ENCODE data around the gene CMTM2. TPM values are rescaled to one million over a fixed set of nuclear protein-coding genes. Genes with fewer than 3 reads are reported as not detected.

The CMTM2 gene
- total RNA-seq, 2 donors from 2014 or later, result not detected

DNA sequence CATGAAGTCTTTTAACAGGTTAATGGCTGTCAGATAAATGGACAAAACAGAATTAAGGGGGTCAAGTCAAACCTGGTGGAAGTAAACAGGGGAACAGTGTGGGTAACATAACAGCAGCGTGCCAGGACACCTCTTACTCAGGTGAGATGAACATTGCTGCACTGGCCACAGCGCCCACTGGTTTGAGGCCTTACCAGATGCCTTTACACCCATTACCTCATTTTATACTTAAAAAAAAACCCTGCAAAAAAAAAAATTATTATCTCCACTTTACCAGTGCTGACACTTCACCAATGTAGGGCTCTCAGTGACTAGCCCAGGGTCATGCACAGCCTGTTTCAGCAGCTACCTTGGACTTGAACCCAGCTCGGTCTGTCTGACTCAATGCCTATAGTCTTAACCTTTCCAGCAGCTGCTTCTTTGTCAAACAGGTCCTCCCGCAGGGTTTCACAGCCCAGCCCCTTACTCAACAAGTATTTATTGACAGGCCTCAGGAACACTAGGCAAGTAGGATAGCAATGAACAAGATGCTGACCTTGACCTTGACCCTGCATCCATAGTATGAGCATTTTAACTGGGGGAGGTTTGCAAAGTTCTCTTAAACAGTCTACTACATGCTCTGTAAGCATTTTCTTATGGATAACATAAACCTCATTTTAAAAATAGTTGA is 55.4 kb downstream of the CMTM2 start:
- Histone ChIP-seq H3K9me3 (no peaks in the 10 kb centered on the region), H3K4me3 (no peak overlapping the region), H3K27me3 (no peaks in the 10 kb centered on the region), H3K4me1 (peaks cover 4% of the 10 kb centered on the region), H3K36me3 (replicated peaks in 1 of 2; ENCODE audit: insufficient read depth in 1 of 2, low read depth in 2 of 2) (no peaks in the 10 kb centered on the region), H3K27ac (no peak overlapping the region)
- intact Hi-C loops (cut with DNase I), result no loop called here
- no peak for ATAC-seq
- WGBS, 2 donors, result 87 to 90% methylated on average over 4 of the region's 4 CpGs
- TF ChIP-seq, protein P1, sequence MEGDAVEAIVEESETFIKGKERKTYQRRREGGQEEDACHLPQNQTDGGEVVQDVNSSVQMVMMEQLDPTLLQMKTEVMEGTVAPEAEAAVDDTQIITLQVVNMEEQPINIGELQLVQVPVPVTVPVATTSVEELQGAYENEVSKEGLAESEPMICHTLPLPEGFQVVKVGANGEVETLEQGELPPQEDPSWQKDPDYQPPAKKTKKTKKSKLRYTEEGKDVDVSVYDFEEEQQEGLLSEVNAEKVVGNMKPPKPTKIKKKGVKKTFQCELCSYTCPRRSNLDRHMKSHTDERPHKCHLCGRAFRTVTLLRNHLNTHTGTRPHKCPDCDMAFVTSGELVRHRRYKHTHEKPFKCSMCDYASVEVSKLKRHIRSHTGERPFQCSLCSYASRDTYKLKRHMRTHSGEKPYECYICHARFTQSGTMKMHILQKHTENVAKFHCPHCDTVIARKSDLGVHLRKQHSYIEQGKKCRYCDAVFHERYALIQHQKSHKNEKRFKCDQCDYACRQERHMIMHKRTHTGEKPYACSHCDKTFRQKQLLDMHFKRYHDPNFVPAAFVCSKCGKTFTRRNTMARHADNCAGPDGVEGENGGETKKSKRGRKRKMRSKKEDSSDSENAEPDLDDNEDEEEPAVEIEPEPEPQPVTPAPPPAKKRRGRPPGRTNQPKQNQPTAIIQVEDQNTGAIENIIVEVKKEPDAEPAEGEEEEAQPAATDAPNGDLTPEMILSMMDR (IDR thresholded peaks at IDR 0.05), result no peak
- TF ChIP-seq POLR2A (IDR thresholded peaks at IDR 0.05), result no peak
- no peak for DNase-seq

DNA sequence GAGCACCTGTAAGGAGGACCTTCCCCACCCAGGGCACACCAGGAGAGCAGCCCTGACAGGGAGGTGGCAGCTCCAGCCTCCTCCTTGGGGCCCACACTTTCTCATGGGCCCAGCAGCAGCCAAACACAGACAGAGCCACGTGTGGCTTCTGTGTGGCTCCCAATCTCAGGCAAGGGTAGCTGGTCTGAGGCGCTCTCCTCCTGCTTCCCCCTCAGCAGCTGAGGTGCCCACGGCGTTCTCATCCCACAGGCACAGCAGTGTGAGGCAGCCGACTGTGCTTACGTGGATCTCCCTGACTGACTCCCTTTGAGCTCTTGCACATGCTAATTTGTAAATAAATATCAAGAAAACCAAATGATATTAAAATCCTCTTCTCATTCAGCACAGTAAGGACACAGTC is 56.1 kb downstream of the CMTM2 start:
- WGBS, 2 donors, result 88 to 93% methylated on average over 2 to 6 of the region's 6 CpGs
- ATAC-seq, result no peak

DNA sequence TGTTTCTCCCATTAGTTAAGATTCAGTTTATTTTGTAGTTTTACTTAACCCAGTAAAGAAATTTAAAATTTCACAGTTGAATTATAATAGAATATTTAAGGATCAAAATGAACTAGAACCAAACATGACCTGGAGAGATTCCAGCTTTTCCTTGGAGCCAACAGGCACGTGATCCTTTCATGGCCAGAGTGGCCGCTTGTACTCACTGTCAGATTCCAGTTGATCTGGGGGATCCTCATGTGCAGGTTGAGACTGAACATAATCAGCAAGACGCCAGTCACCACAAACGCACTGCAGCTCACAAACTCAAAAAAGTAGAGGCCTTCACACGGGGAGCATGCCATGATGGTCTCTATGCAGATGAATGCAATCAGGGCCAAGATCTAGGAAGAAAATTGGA is 56.9 kb downstream of the CMTM2 start:
- intact Hi-C loops (cut with DNase I), result no loop called here
- no peak for TF ChIP-seq POLR2A (IDR thresholded peaks at IDR 0.05)
- TF ChIP-seq, protein P1 (IDR thresholded peaks at IDR 0.05), result no peak
- peaks cover 4% of the 10 kb centered on the region for H3K4me1 ChIP-seq
- no peak overlapping the region for H3K4me3 ChIP-seq
- WGBS, 2 donors, result 50 to 65% methylated on average over 5 of the region's 5 CpGs
- H3K9me3 ChIP-seq, result no peaks in the 10 kb centered on the region
- no peak overlapping the region for H3K27ac ChIP-seq
- ATAC-seq (no peak), DNase-seq (no peak)
- no peaks in the 10 kb centered on the region for H3K27me3 ChIP-seq
- H3K36me3 ChIP-seq (replicated peaks in 1 of 2; ENCODE audit: insufficient read depth in 1 of 2, low read depth in 2 of 2), result no peaks in the 10 kb centered on the region

More for the DNA sequence above, 56.1 kb downstream of the CMTM2 start:
- no peaks in the 10 kb centered on the region for H3K9me3 ChIP-seq
- H3K4me1 ChIP-seq, result peaks cover 4% of the 10 kb centered on the region
- H3K4me3 ChIP-seq, result no peak overlapping the region
- no peak overlapping the region for H3K27ac ChIP-seq
- TF ChIP-seq, protein P1 (IDR thresholded peaks at IDR 0.05), result no peak
- TF ChIP-seq POLR2A (IDR thresholded peaks at IDR 0.05), result no peak
- no peaks in the 10 kb centered on the region for H3K36me3 ChIP-seq (replicated peaks in 1 of 2; ENCODE audit: insufficient read depth in 1 of 2, low read depth in 2 of 2)
- no peaks in the 10 kb centered on the region for H3K27me3 ChIP-seq
- no peak for DNase-seq
- intact Hi-C loops (cut with DNase I), result no loop called here

DNA sequence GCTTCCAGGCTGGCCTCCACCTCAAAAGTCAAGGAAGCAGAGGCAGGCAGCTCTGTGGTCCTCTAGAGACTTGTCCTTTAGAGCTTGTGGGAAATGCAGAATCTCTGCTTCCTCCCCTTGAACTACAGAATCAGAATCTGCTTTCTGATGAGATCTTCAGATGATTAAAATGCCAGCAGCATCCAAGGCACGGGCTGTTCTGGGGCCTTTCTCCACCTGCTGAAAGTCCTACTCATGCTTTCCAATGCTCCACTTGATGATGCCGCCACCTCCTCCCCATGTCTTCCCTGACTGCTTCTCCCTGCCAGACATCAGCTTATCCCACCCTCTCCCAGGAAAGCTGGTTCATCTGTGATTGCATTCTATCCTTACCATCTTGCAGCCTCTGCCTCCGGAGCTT is 58.5 kb downstream of the CMTM2 start:
- 90 to 98% methylated on average over 3 of the region's 3 CpGs for WGBS, 2 donors
- DNase-seq, result no peak

More for the DNA sequence above, 58.5 kb downstream of the CMTM2 start:
- no peaks in the 10 kb centered on the region for H3K36me3 ChIP-seq (replicated peaks in 1 of 2; ENCODE audit: insufficient read depth in 1 of 2, low read depth in 2 of 2)
- intact Hi-C loops (cut with DNase I), result no loop called here
- H3K27me3 ChIP-seq, result no peaks in the 10 kb centered on the region
- H3K9me3 ChIP-seq, result no peaks in the 10 kb centered on the region
- TF ChIP-seq POLR2A (IDR thresholded peaks at IDR 0.05), result no peak
- TF ChIP-seq, protein P1 (IDR thresholded peaks at IDR 0.05), result no peak
- peaks cover 14% of the 10 kb centered on the region for H3K4me1 ChIP-seq
- ATAC-seq, result no peak
- no peak overlapping the region for H3K4me3 ChIP-seq
- no peak overlapping the region for H3K27ac ChIP-seq

Small RNA genes lying within 50 kb of the gene (small RNA-seq; reads per million reads assigned to genes)
- not detected for gene CKLF-CMTM1

Other genes with a start within 250 kb of the CMTM2 start
- 10 to 100 TPM; 10.4 to 15.8 TPM for gene CDH5, start 212.8 kb upstream of the CMTM2 start, total RNA-seq
- gene BEAN1, start 152.2 kb upstream of the CMTM2 start, total RNA-seq, result not detected
- gene TK2, start 29.3 kb upstream of the CMTM2 start, total RNA-seq, result 10 to 100 TPM; 23.1 to 26.0 TPM
- 10 to 100 TPM in 1 of 2 donors, not detected in 1; 33.5 TPM for gene CKLF, start 26.9 kb upstream of the CMTM2 start, total RNA-seq
- not detected for gene CMTM1, start 13.0 kb upstream of the CMTM2 start, total RNA-seq
- 1 to 10 TPM; 4.3 to 6.0 TPM for gene CMTM3, start 25.2 kb downstream of the CMTM2 start, total RNA-seq
- gene CMTM4, start 117.3 kb downstream of the CMTM2 start, total RNA-seq, result 10 to 100 TPM; 35.9 to 36.6 TPM
- 100 to 1,000 TPM in 1 of 2 donors, 10 to 100 TPM in 1; 87.3 to 109 TPM for gene DYNC1LI2, start 172.1 kb downstream of the CMTM2 start, total RNA-seq
- not detected for gene TERB1, start 222.1 kb downstream of the CMTM2 start, total RNA-seq